GM18507 (cell line): Measurements from ENCODE around the gene MYO1D.
A peak's percentile ranks its signal among the peaks of the same experiment; 100 is the strongest.
"Not testable (repeated sequence)": the region's sequence is repeated elsewhere in the genome, so short reads cannot be mapped to it uniquely, and the experiment has no call there.

Source experiments
- DNase-seq: peaks from one replicate; pipeline ENCODE4 v3.0.0; 2011; ENCODE audit warnings: low read depth; ENCODE audit not compliant: insufficient read length; ENCODE audit errors: extremely low spot score
- FAIRE-seq: peaks from 2 replicates; lab custom pipeline; 2011; peaks lifted over from hg19 to GRCh38; lab: Jason Lieb, UNC

Gene MYO1D

GRCh38 chr17:32876417-32877163, at the start of gene MYO1D:
Gene MYO1D (minus strand): TSS chr17:32877124. CDS start chr17:32876872, 252 bp downstream.
- FAIRE-seq (peak; percentile 44), DNase-seq (no peak)

- no peak for DNase-seq
- no peak for FAIRE-seq
These were observed 49.3 kb upstream of the MYO1D start for GRCh38 chr17:32926183-32926582.

- FAIRE-seq = not testable (repeated sequence)
These were observed 47.0 kb upstream of the MYO1D start for GRCh38 chr17:32923905-32924304.

GRCh38 chr17:32921017-32921416, 44.1 kb upstream of the MYO1D start:
- FAIRE-seq = no peak
- DNase-seq = no peak

More at GRCh38 chr17:32923905-32924304, 47.0 kb upstream of the MYO1D start:
- not testable (repeated sequence) for DNase-seq

GRCh38 chr17:32920293-32920692, 43.4 kb upstream of the MYO1D start:
- no peak for FAIRE-seq
- no peak for DNase-seq

GRCh38 chr17:32919876-32920275, 43.0 kb upstream of the MYO1D start:
- not testable (repeated sequence) for DNase-seq, FAIRE-seq

GRCh38 chr17:32917842-32918241, 40.9 kb upstream of the MYO1D start:
- DNase-seq (no peak), FAIRE-seq (no peak)

GRCh38 chr17:32917081-32917480, 40.2 kb upstream of the MYO1D start:
- FAIRE-seq (peak; percentile 55), DNase-seq (no peak)

- FAIRE-seq (no peak), DNase-seq (no peak)
These were observed 39.2 kb upstream of the MYO1D start for GRCh38 chr17:32916134-32916533.

GRCh38 chr17:32915245-32915644, 38.3 kb upstream of the MYO1D start:
- no peak for FAIRE-seq
- no peak for DNase-seq

- DNase-seq (no peak), FAIRE-seq (no peak)
These were observed 37.3 kb upstream of the MYO1D start for GRCh38 chr17:32914181-32914580.

GRCh38 chr17:32913593-32913992, 36.7 kb upstream of the MYO1D start:
- FAIRE-seq (no peak), DNase-seq (no peak)

GRCh38 chr17:32912218-32912897, 35.4 kb upstream of the MYO1D start:
- FAIRE-seq = no peak
- no peak for DNase-seq

- DNase-seq (no peak), FAIRE-seq (no peak)
These were observed 33.8 kb upstream of the MYO1D start for GRCh38 chr17:32910769-32911168.

GRCh38 chr17:32909787-32910369, 33.0 kb upstream of the MYO1D start:
- FAIRE-seq = peak; percentile 99
- peak; percentile 52 for DNase-seq

GRCh38 chr17:32907583-32907982, 30.7 kb upstream of the MYO1D start:
- no peak for DNase-seq
- FAIRE-seq = no peak

- FAIRE-seq (no peak), DNase-seq (no peak)
These were observed 28.0 kb upstream of the MYO1D start for GRCh38 chr17:32904891-32905290.

GRCh38 chr17:32903774-32904673, 27.1 kb upstream of the MYO1D start:
- FAIRE-seq (no peak), DNase-seq (no peak)

GRCh38 chr17:32901743-32902142, 24.8 kb upstream of the MYO1D start:
- FAIRE-seq (no peak), DNase-seq (no peak)
